ENCODE data around the gene ETHE1. TPM values are rescaled to one million over a fixed set of nuclear protein-coding genes. Genes with fewer than 3 reads are reported as not detected.

The ETHE1 gene
- total RNA-seq, 2 experiments from 2014 or later, result 20.2 to 21.7 TPM

DNA sequence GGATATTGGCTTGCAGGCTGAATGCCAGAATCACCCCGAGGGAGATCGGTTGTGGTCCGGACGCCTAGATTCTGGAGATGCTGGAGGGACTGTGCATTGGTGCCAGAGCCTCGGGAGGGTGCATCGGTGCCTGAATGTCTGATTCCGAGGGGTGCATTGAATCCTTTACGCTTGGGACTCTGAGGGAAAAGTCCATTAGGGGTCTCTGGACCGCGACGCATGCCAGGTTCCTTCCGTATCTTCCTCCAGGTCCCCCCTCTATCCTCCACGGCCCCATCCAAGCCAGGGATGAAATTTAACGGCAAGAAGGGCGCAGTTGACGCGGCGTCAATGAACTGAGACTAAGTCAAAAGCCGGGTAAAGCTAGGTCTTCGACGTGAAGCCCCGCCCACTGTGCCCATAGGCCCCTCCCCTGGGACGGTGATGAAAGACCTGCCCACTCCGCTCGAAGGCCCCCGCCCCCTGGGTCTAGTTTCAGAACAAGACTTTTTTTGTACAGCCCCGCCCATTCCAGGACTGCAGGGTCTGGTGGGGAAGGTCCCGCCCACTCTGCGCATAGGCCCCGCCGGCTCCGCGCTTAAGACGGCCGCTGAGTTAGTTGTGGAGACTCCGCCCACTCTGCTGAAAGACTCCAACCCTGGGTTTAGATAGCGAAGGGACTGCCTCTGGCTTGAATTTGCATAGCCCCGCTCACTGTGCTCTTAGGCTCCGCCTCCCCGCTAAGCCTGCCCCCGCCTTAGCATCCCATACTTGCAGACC is 6.7 kb upstream of the ETHE1 start:
- no peaks in the 10 kb centered on the region for H3K9me3 Mint-ChIP-seq
- DNase-seq (peak; percentile 85 to 97 (median 92)), ATAC-seq (ENCODE audit: poor library complexity) (peak; percentile 78)
- intact Hi-C loops (cut with DNase I, micrococcal nuclease), result loop anchor here (1.0 to 10.0 kb wide), 3 partner anchors 42 to 221 kb away; partner anchors contain the start of genes PINLYP (in 1 of the 2), SMG9 (in 1 of the 2) and XRCC1 (in 1 of the 2)
- H3K4me3 Mint-ChIP-seq, result peak overlapping the region; percentile 96
- Histone ChIP-seq H3K4me3 (ENCODE audit: low read length) (peak overlapping the region; percentile 77), H3K27ac (ENCODE audit: low read depth in 1 of 2, low read length in 2 of 2) (peak overlapping the region; percentile 53 to 61), H3K36me3 (ENCODE audit: insufficient read depth, low read length) (peaks cover 5% of the 10 kb centered on the region), H3K4me1 (ENCODE audit: insufficient read depth, low read length) (peaks cover 21% of the 10 kb centered on the region), H3K27me3 (ENCODE audit: control insufficient read depth in 1 of 2, insufficient read depth in 2 of 2, low read length in 2 of 2) (no peaks in the 10 kb centered on the region), H3K9me3 (ENCODE audit: control insufficient read depth in 1 of 2, insufficient read depth in 1 of 2, low read length in 2 of 2) (peaks cover 0 to 2% of the 10 kb centered on the region in 2 experiments)
- TF ChIP-seq, protein P1, sequence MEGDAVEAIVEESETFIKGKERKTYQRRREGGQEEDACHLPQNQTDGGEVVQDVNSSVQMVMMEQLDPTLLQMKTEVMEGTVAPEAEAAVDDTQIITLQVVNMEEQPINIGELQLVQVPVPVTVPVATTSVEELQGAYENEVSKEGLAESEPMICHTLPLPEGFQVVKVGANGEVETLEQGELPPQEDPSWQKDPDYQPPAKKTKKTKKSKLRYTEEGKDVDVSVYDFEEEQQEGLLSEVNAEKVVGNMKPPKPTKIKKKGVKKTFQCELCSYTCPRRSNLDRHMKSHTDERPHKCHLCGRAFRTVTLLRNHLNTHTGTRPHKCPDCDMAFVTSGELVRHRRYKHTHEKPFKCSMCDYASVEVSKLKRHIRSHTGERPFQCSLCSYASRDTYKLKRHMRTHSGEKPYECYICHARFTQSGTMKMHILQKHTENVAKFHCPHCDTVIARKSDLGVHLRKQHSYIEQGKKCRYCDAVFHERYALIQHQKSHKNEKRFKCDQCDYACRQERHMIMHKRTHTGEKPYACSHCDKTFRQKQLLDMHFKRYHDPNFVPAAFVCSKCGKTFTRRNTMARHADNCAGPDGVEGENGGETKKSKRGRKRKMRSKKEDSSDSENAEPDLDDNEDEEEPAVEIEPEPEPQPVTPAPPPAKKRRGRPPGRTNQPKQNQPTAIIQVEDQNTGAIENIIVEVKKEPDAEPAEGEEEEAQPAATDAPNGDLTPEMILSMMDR (IDR thresholded peaks at IDR 0.05), result no peak
- ChIA-PET POLR2A (interaction anchor here (0.5 to 4.9 kb wide), 13 partner anchors 9 to 221 kb away, joined by 3 to 44 read pairs (median 13); partner anchors contain the start of genes IRGQ, LYPD3, PHLDB3 and SMG9), CTCF (interaction anchor here (0.5 to 2.4 kb wide), 8 partner anchors 9 to 1094 kb away, joined by 3 to 8 read pairs (median 6); no protein-coding TSS in a partner anchor)
- H3K27ac Mint-ChIP-seq, result peak overlapping the region; percentile 92
- H3K36me3 Mint-ChIP-seq (ENCODE audit: low read depth), result peaks cover 20% of the 10 kb centered on the region
- peaks cover 21% of the 10 kb centered on the region for H3K4me1 Mint-ChIP-seq (ENCODE audit: low read depth)
- H3K27me3 Mint-ChIP-seq, result no peaks in the 10 kb centered on the region

DNA sequence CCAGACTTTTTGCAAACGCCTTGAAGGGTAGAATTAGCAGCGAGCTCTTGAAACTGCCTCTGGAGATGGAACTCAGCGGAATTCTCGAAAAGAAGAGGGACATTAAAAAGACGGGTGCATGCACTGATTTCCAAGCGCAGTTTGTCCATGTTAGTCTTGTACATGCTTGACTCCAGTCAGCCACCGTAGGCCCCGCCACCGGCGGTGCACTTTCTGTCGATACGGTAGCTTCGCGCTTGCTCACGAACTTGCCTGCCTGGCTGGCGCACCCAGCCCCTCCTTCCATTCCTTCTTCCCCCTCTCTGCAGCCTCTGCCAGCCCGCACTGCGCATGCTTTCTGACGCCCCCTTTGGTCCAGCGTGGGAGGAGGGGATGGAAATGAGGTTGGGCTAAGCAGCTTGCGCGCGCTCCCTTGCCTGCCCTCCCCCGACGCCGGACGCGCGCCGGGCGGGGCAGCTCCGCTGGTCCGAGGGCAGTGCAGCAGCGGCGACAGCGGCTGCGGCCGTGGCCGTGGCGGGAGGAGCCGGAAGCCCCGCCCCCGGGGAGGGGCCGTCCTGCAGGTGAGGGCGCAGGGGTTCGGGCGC is 6.1 kb upstream of the ETHE1 start, which contains the start of gene ZNF575:
ZNF575 (plus strand) TSS at position 227 of the 584 bp plus-strand sequence. CDS start 1,235 bp downstream, outside the sequence.
- ChIA-PET CTCF (interaction anchor here (0.5 to 2.4 kb wide), 8 partner anchors 8 to 1094 kb away, joined by 3 to 8 read pairs (median 6); no protein-coding TSS in a partner anchor), POLR2A (interaction anchor here (0.5 to 4.9 kb wide), 16 partner anchors 8 to 222 kb away, joined by 3 to 44 read pairs (median 8); partner anchors contain the start of genes IRGQ, LYPD3, PHLDB3 and PINLYP)
- intact Hi-C loops (cut with DNase I, micrococcal nuclease), result loop anchor here (1.0 to 10.0 kb wide), 3 partner anchors 42 to 222 kb away; partner anchors contain the start of genes PINLYP (in 1 of the 2), SMG9 (in 1 of the 2) and XRCC1 (in 1 of the 2)
- H3K4me3 Mint-ChIP-seq, result peak within 1 kb of the TSS; percentile 96
- ATAC-seq (ENCODE audit: poor library complexity), result peak; percentile 48
- TF ChIP-seq, protein P1 (IDR thresholded peaks at IDR 0.05), result peak; percentile 13
- H3K27me3 Mint-ChIP-seq, result no peaks in the 10 kb centered on the region
- peaks cover 14% of the 10 kb centered on the region for H3K36me3 Mint-ChIP-seq (ENCODE audit: low read depth)
- Histone ChIP-seq H3K4me1 (ENCODE audit: insufficient read depth, low read length) (peaks cover 21% of the 10 kb centered on the region), H3K36me3 (ENCODE audit: insufficient read depth, low read length) (no peaks in the 10 kb centered on the region), H3K27me3 (ENCODE audit: control insufficient read depth in 1 of 2, insufficient read depth in 2 of 2, low read length in 2 of 2) (no peaks in the 10 kb centered on the region), H3K4me3 (ENCODE audit: low read length) (peak within 1 kb of the TSS; percentile 77), H3K9me3 (ENCODE audit: control insufficient read depth in 1 of 2, insufficient read depth in 1 of 2, low read length in 2 of 2) (no peaks in the 10 kb centered on the region), H3K27ac (ENCODE audit: low read depth in 1 of 2, low read length in 2 of 2) (peak within 1 kb of the TSS; percentile 53 to 61)
- no peaks in the 10 kb centered on the region for H3K9me3 Mint-ChIP-seq
- DNase-seq, result peak; percentile 70 to 93 (median 81)
- H3K27ac Mint-ChIP-seq, result peak within 1 kb of the TSS; percentile 92
- H3K4me1 Mint-ChIP-seq (ENCODE audit: low read depth), result peaks cover 21% of the 10 kb centered on the region

- Mint-ChIP-seq H3K9me3 (no peaks in the 10 kb centered on the region), H3K4me3 (peak overlapping the region; percentile 96), H3K36me3 (ENCODE audit: low read depth) (peaks cover 12% of the 10 kb centered on the region), H3K27me3 (no peaks in the 10 kb centered on the region), H3K4me1 (ENCODE audit: low read depth) (peaks cover 21% of the 10 kb centered on the region), H3K27ac (peak overlapping the region; percentile 92)
- Histone ChIP-seq H3K4me3 (ENCODE audit: low read length) (peak overlapping the region; percentile 77), H3K9me3 (ENCODE audit: control insufficient read depth in 1 of 2, insufficient read depth in 1 of 2, low read length in 2 of 2) (no peaks in the 10 kb centered on the region), H3K27ac (ENCODE audit: low read depth in 1 of 2, low read length in 2 of 2) (peak overlapping the region; percentile 28 to 61), H3K27me3 (ENCODE audit: control insufficient read depth in 1 of 2, insufficient read depth in 2 of 2, low read length in 2 of 2) (no peaks in the 10 kb centered on the region), H3K36me3 (ENCODE audit: insufficient read depth, low read length) (no peaks in the 10 kb centered on the region), H3K4me1 (ENCODE audit: insufficient read depth, low read length) (peaks cover 25% of the 10 kb centered on the region)
- ATAC-seq (ENCODE audit: poor library complexity), result peak; percentile 7
- intact Hi-C loops (cut with DNase I, micrococcal nuclease), result loop anchor here in 1 of 2 experiments (10.0 kb wide), 1 partner anchor 222 kb away; the partner anchor contains the start of gene SMG9
- TF ChIP-seq, protein P1 (IDR thresholded peaks at IDR 0.05), result no peak
- peak in 2 of 14 experiments; percentile 29 to 43 for DNase-seq
- CTCF ChIA-PET, result interaction anchor here (1.4 to 2.4 kb wide), 5 partner anchors 23 to 212 kb away, joined by 4 to 8 read pairs (median 7); no protein-coding TSS in a partner anchor
- POLR2A ChIA-PET, result interaction anchor here (0.8 to 4.9 kb wide), 15 partner anchors 8 to 222 kb away, joined by 3 to 44 read pairs (median 12); partner anchors contain the start of genes IRGQ, LYPD3, PHLDB3 and PINLYP
These were observed 5.6 kb upstream of the ETHE1 start for GRCh38 chr19:43532571-43532961.
